Activated T-helper 2 cell treated with anti-CD3 and anti-CD28 coated beads, Interferon-gamma antibody, Interleukin-2, Interleukin-4, amounts not matched to agents 10 μg/mL and 5 μg/mL and 100 μg/mL, durations not matched to agents 14 hours and 24 hours and 36 hours (primary cell): Measurements from ENCODE around the gene ACTRT2. TPM values are rescaled to one million over a fixed set of nuclear protein-coding genes. Genes with fewer than 3 reads are reported as not detected.

ENCODE experiments used
- DNase-seq: peaks from one replicate; pipeline ENCODE4 v3.0.0; 2021; ENCODE audit warnings: low spot score
- H3K27ac Mint-ChIP-seq: one replicate; pipeline ENCODE4 v1.8.0; 2021; ENCODE audit warnings: mixed read lengths
- H3K27me3 Mint-ChIP-seq: one replicate; pipeline ENCODE4 v1.8.0; 2021; ENCODE audit warnings: low read depth, mixed read lengths
- H3K36me3 Mint-ChIP-seq: one replicate; pipeline ENCODE4 v1.8.0; 2021; ENCODE audit warnings: low read depth, mixed read lengths
- H3K4me1 Mint-ChIP-seq: one replicate; pipeline ENCODE4 v1.8.0; 2021; ENCODE audit warnings: low read depth, mixed read lengths
- H3K4me3 Mint-ChIP-seq: one replicate; pipeline ENCODE4 v1.8.0; 2021; ENCODE audit warnings: low read depth, mild to moderate bottlenecking, moderate library complexity, mixed read lengths
- H3K9me3 Mint-ChIP-seq: one replicate; pipeline ENCODE4 v1.8.0; 2021; ENCODE audit warnings: mixed read lengths
- intact Hi-C: fragments of 100-400 bp; cut with micrococcal nuclease; formaldehyde crosslinking; loops from one replicate; pipeline ENCODE4 v1.15.1; 2023
- total RNA-seq: library from RNA; stranded (reverse); gene quantifications from 2 replicates; pipeline ENCODE4 v1.2.3, GENCODE V29; 2022

Gene ACTRT2
- total RNA-seq, 1 donor from 2014 or later: not detected

DNA sequence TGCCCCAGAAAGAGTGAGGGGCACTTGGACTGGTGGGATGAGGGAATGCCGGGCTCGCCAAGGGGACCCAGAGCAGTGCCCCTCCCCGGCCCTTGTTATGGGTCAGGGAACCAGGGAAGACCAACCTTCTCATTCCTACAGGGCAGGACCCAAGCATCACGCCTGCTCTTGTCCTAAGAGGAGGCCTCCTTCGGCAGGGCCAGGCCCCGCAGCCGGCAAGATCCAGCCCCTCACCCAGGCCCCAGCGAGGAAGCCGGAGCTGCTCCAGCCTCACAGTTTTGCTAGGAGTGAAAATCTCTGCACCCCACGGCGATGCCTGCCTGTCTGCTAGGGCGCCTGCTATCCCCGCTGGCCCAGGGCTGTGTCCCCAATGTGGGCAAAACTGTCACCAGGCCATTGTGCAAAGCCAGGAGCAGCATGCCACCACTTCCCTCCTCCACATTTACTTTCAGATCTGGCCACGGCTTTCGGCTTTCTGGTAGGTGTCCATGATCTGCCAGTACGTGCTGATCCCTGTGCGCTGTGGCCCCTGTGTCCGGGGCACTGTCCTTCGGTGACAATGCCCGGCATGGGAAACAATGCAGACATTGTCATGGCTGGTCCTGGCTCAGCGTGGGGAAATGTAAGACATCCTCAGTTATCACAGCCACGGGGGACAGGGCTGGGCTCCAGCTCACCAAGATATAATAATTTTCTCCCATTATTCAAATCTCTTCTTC lies 9.6 kb downstream of the ACTRT2 start:
- Mint-ChIP-seq H3K27ac (no peak overlapping the region), H3K9me3 (no peaks in the 10 kb centered on the region), H3K36me3 (no peaks in the 10 kb centered on the region), H3K27me3 (no peaks in the 10 kb centered on the region), H3K4me3 (no peak overlapping the region), H3K4me1 (no peaks in the 10 kb centered on the region)
- intact Hi-C loops: no loop called here
- DNase-seq: no peak

DNA sequence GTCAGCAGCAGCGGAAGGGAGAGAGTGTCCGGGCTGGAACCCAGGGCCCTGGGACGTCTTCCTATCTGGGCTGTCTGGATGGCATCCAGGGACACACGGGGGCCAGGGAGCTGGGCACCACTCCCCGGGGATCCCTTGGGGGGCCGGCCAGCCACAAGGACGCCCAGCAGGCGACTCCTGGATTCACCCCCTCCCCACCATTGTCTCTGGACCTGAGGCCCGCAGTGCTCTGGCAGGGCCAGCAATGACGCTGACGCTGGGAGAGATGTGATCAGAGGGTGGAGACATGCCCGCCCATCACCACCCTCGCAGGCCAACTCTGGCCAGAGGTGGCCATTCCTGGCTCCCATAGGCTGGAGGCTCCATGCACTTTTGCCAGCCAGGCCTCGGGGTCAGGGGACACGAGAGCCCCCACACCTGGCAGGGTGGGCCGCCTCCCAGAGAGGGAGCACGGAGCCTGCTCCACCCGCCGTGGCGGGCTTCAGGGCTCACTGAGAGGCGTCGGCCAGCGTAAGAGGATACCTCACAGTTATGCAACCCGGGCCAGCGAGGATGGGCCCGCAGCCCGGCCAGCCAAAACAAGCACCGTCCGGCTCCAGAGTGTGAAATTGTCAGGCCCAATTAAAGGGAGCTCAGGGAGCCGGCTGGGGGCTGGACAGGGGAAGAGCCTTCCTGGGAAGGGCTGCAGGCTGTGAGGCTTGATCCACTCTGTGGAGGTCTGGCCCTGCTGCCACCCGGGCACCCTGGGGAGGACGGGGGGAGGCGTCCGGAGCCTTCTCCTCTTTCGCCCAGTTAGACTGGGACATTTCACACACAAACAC lies 10.3 kb downstream of the ACTRT2 start:
- intact Hi-C loops: no loop called here
- no peak for DNase-seq
- Mint-ChIP-seq H3K4me1 (no peaks in the 10 kb centered on the region), H3K27me3 (no peaks in the 10 kb centered on the region), H3K27ac (no peak overlapping the region), H3K9me3 (no peaks in the 10 kb centered on the region), H3K36me3 (no peaks in the 10 kb centered on the region), H3K4me3 (no peak overlapping the region)

GRCh38 chr1:3032371-3033039 lies 11.2 kb downstream of the ACTRT2 start:
- intact Hi-C loops: no loop called here
- H3K9me3 Mint-ChIP-seq: no peaks in the 10 kb centered on the region
- no peaks in the 10 kb centered on the region for H3K36me3 Mint-ChIP-seq
- H3K4me3 Mint-ChIP-seq: no peak overlapping the region
- no peak for DNase-seq
- H3K27ac Mint-ChIP-seq: no peak overlapping the region
- H3K4me1 Mint-ChIP-seq: no peaks in the 10 kb centered on the region
- H3K27me3 Mint-ChIP-seq: no peaks in the 10 kb centered on the region

- DNase-seq: no peak
- H3K4me1 Mint-ChIP-seq: no peaks in the 10 kb centered on the region
- no peaks in the 10 kb centered on the region for H3K36me3 Mint-ChIP-seq
- H3K27ac Mint-ChIP-seq: no peak overlapping the region
- intact Hi-C loops: no loop called here
- H3K9me3 Mint-ChIP-seq: no peaks in the 10 kb centered on the region
- no peaks in the 10 kb centered on the region for H3K27me3 Mint-ChIP-seq
- H3K4me3 Mint-ChIP-seq: no peak overlapping the region
Measured at GRCh38 chr1:3033040-3033789, 11.9 kb downstream of the ACTRT2 start.

DNA sequence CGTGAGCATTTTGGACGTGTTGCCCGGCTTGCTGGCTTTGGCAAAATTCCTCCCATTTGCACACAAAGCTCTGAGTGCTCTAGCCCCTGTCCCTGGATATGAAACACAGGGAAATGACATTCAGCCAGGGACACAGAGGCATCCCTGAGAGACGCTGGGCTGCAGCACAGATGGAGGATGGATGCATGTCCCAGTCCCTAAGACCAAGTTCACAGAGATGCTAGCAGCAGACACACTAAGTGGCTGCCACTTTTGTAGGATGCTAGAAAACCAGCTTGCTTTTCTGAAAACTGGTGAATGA lies 12.5 kb downstream of the ACTRT2 start:
- no peak for DNase-seq
- no peaks in the 10 kb centered on the region for H3K9me3 Mint-ChIP-seq
- no peak overlapping the region for H3K27ac Mint-ChIP-seq
- no peaks in the 10 kb centered on the region for H3K36me3 Mint-ChIP-seq
- H3K4me3 Mint-ChIP-seq: no peak overlapping the region
- intact Hi-C loops: no loop called here
- no peaks in the 10 kb centered on the region for H3K4me1 Mint-ChIP-seq
- H3K27me3 Mint-ChIP-seq: no peaks in the 10 kb centered on the region

DNA sequence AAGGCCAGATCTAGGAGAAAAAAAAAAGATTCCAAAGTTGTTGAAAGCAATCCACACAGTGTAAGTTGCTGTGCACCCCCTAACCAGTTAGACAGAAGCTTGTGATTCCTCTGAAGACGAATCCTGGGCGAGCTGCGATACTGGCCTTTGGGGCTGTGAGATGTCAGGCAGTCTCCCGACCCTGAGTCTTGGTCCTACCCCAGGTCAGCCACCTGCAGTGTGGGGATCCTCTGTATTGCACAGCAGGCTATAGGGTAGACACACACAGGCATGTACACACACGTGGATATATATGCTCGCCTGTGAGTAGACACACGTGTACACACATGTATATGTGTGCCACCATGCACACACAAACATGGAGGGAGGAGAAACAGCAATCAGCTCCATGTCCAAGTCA lies 12.9 kb downstream of the ACTRT2 start:
- Mint-ChIP-seq H3K4me1 (no peaks in the 10 kb centered on the region), H3K4me3 (no peak overlapping the region), H3K36me3 (no peaks in the 10 kb centered on the region), H3K9me3 (no peaks in the 10 kb centered on the region), H3K27me3 (no peaks in the 10 kb centered on the region), H3K27ac (no peak overlapping the region)
- intact Hi-C loops: no loop called here
- DNase-seq: no peak

GRCh38 chr1:3034728-3035562 lies 13.7 kb downstream of the ACTRT2 start:
- H3K4me3 Mint-ChIP-seq: no peak overlapping the region
- H3K36me3 Mint-ChIP-seq: no peaks in the 10 kb centered on the region
- no peaks in the 10 kb centered on the region for H3K27me3 Mint-ChIP-seq
- no peaks in the 10 kb centered on the region for H3K9me3 Mint-ChIP-seq
- no peak for DNase-seq
- intact Hi-C loops: no loop called here
- no peak overlapping the region for H3K27ac Mint-ChIP-seq
- no peaks in the 10 kb centered on the region for H3K4me1 Mint-ChIP-seq

- no peaks in the 10 kb centered on the region for H3K9me3 Mint-ChIP-seq
- no peaks in the 10 kb centered on the region for H3K27me3 Mint-ChIP-seq
- intact Hi-C loops: no loop called here
- DNase-seq: no peak
- no peaks in the 10 kb centered on the region for H3K4me1 Mint-ChIP-seq
- no peak overlapping the region for H3K4me3 Mint-ChIP-seq
- no peak overlapping the region for H3K27ac Mint-ChIP-seq
- H3K36me3 Mint-ChIP-seq: no peaks in the 10 kb centered on the region
Measured at GRCh38 chr1:3035563-3036446, 14.5 kb downstream of the ACTRT2 start.

- intact Hi-C loops: no loop called here
Measured at GRCh38 chr1:3036447-3037280, 15.4 kb downstream of the ACTRT2 start.

GRCh38 chr1:3037281-3038040 lies 16.2 kb downstream of the ACTRT2 start:
- H3K27ac Mint-ChIP-seq: no peak overlapping the region
- intact Hi-C loops: no loop called here
- DNase-seq: no peak
- H3K4me3 Mint-ChIP-seq: no peak overlapping the region
- no peaks in the 10 kb centered on the region for H3K9me3 Mint-ChIP-seq
- H3K36me3 Mint-ChIP-seq: no peaks in the 10 kb centered on the region
- H3K4me1 Mint-ChIP-seq: no peaks in the 10 kb centered on the region
- no peaks in the 10 kb centered on the region for H3K27me3 Mint-ChIP-seq

More at GRCh38 chr1:3036447-3037280, 15.4 kb downstream of the ACTRT2 start:
- no peaks in the 10 kb centered on the region for H3K27me3 Mint-ChIP-seq
- H3K9me3 Mint-ChIP-seq: no peaks in the 10 kb centered on the region
- H3K4me1 Mint-ChIP-seq: no peaks in the 10 kb centered on the region
- no peak overlapping the region for H3K27ac Mint-ChIP-seq
- H3K4me3 Mint-ChIP-seq: no peak overlapping the region
- DNase-seq: no peak
- no peaks in the 10 kb centered on the region for H3K36me3 Mint-ChIP-seq
